A549 treated with Hydrocortisone at 1 μM for 4 hours (cell line): ENCODE data around the gene IFNA7. TPM values are rescaled to one million over a fixed set of nuclear protein-coding genes. Genes with fewer than 3 reads are reported as not detected.

ENCODE experiments used
- total RNA-seq: library from RNA; stranded (reverse); fragments of 200-300 nt; extraction: Qiagen RNA extraction; gene quantifications from 5 replicates; pipeline ENCODE4 v1.2.3, GENCODE V29; 2022

Gene IFNA7
- total RNA-seq = not detected in 5 replicates

GRCh38 chr9:21202105-21202504, at the start of gene IFNA7:
IFNA7 (minus strand) TSS chr9:21202205; CDS start chr9:21202165, 40 bp downstream.

GRCh38 chr9:21239911-21240310, 37.9 kb upstream of the IFNA7 start, which contains the start of gene IFNA14:
IFNA14 (minus strand) TSS chr9:21240005; CDS start chr9:21239935, 70 bp downstream.

GRCh38 chr9:21228122-21228521, 26.1 kb upstream of the IFNA7 start, which contains the start of gene IFNA17:
IFNA17 (minus strand) TSS chr9:21228222; CDS start chr9:21228173, 49 bp downstream.

GRCh38 chr9:21217211-21217610, 15.2 kb upstream of the IFNA7 start, which contains the start of gene IFNA16:
IFNA16 (minus strand) TSS chr9:21217311; CDS start chr9:21217305, 6 bp downstream.

GRCh38 chr9:21207043-21207442, 5.0 kb upstream of the IFNA7 start, which contains the start of gene IFNA10:
IFNA10 (minus strand) TSS chr9:21207143; CDS start chr9:21207097, 46 bp downstream.

GRCh38 chr9:21187487-21187886, 14.5 kb downstream of the IFNA7 start, which contains the start of gene IFNA4:
IFNA4 (minus strand) TSS chr9:21187587; CDS start chr9:21187531, 56 bp downstream.

GRCh38 chr9:21166560-21166959, 35.4 kb downstream of the IFNA7 start, which contains the start of gene IFNA21:
IFNA21 (minus strand) TSS chr9:21166660; CDS start chr9:21166612, 48 bp downstream.

Other genes starting within 250 kb of the IFNA7 start
- 0.85 to 1.2 TPM (median 1.0 TPM) in 5 replicates for gene HACD4, start 170.6 kb downstream of the IFNA7 start, total RNA-seq
- gene IFNB1, start 124.3 kb downstream of the IFNA7 start, total RNA-seq = not detected in 5 replicates
- not detected in 5 replicates for gene IFNW1, start 60.4 kb downstream of the IFNA7 start, total RNA-seq
- not detected in 5 replicates for gene IFNA21, start 35.5 kb downstream of the IFNA7 start, total RNA-seq
- gene IFNA4, start 14.6 kb downstream of the IFNA7 start, total RNA-seq = not detected in 5 replicates
- gene IFNA10, start 4.9 kb upstream of the IFNA7 start, total RNA-seq = not detected in 5 replicates
- not detected in 5 replicates for gene IFNA16, start 15.1 kb upstream of the IFNA7 start, total RNA-seq
- not detected in 5 replicates for gene IFNA17, start 26.0 kb upstream of the IFNA7 start, total RNA-seq
- gene IFNA14, start 37.8 kb upstream of the IFNA7 start, total RNA-seq = not detected in 5 replicates
- gene IFNA5, start 103.1 kb upstream of the IFNA7 start, total RNA-seq = not detected in 5 replicates
- gene KLHL9, start 133.2 kb upstream of the IFNA7 start, total RNA-seq = 15.0 to 23.5 TPM (median 18.5 TPM) in 5 replicates
- not detected in 5 replicates for gene IFNA6, start 148.7 kb upstream of the IFNA7 start, total RNA-seq
- gene IFNA13, start 165.9 kb upstream of the IFNA7 start, total RNA-seq = not detected in 5 replicates
- not detected in 5 replicates for gene IFNA2, start 183.2 kb upstream of the IFNA7 start, total RNA-seq
- gene IFNA8, start 206.9 kb upstream of the IFNA7 start, total RNA-seq = not detected in 5 replicates
- gene IFNA1, start 238.2 kb upstream of the IFNA7 start, total RNA-seq = not detected in 5 replicates